Naive thymus-derived CD4-positive, alpha-beta T cell (primary cell): Measurements from ENCODE around the gene TAB2. TPM values are rescaled to one million over a fixed set of nuclear protein-coding genes. Genes with fewer than 3 reads are reported as not detected.

Source experiments
- ATAC-seq: fragments of 150-1000 bp; cut with Tn5 transposase; 2 replicates; pipeline ENCODE4 v1.10.0; 2021; ENCODE audit warnings: mild to moderate bottlenecking, moderate library complexity
- CTCF ChIA-PET: fragments of 350-600 bp; sonication (Branson Sonifier 250); formaldehyde crosslinking; loops from one replicate; lab custom pipeline; 2021; ENCODE audit warnings: antibody characterized with exemption; lab: Charles Lee
- POLR2A ChIA-PET: fragments of 350-600 bp; sonication (Branson Sonifier 250); formaldehyde crosslinking; loops from one replicate; lab custom pipeline; 2021; ENCODE audit warnings: antibody characterized with exemption, inconsistent platforms; lab: Charles Lee
- DNase-seq, 9 donors: peaks; one replicate each; pipeline versions ENCODE4 v3.0.0 to v3.0.0-alpha.2; 2020 to 2022; ENCODE audit warnings: mixed read lengths in 1 of 9
- H3K27ac ChIP-seq: one replicate; pipeline ENCODE4 v1.7.0; 2013; ENCODE audit warnings: mild to moderate bottlenecking, low read depth, low read length, moderate library complexity
- H3K27me3 ChIP-seq, 2 donors: one replicate each; pipeline ENCODE4 v1.7.0; 2013; ENCODE audit warnings: low read length in 2 of 2, mild to moderate bottlenecking in 2 of 2, moderate library complexity in 2 of 2; ENCODE audit not compliant: control insufficient read depth in 2 of 2, insufficient read depth in 2 of 2
- H3K36me3 ChIP-seq, 3 experiments: 1 replicate in 2 of 3; 2 replicates in 1 of 3; pipeline ENCODE4 v1.7.0; 2013; ENCODE audit warnings: low read length in 3 of 3, mild to moderate bottlenecking in 3 of 3, moderate library complexity in 1 of 3; ENCODE audit not compliant: insufficient read depth in 3 of 3, control insufficient read depth in 2 of 3
- H3K4me1 ChIP-seq, 2 donors: one replicate each; pipeline ENCODE4 v1.7.0; 2013; ENCODE audit warnings: low read length in 2 of 2, mild to moderate bottlenecking in 2 of 2, moderate library complexity in 1 of 2; ENCODE audit not compliant: control insufficient read depth in 2 of 2, insufficient read depth in 2 of 2
- H3K4me3 ChIP-seq: 2 replicates; pipeline ENCODE4 v1.7.0; 2013; ENCODE audit warnings: mild to moderate bottlenecking, low read length
- H3K9me3 ChIP-seq, 3 experiments: 1 replicate in 2 of 3; 2 replicates in 1 of 3; pipeline ENCODE4 v1.7.0; 2013; ENCODE audit warnings: low read length in 3 of 3; ENCODE audit not compliant: control insufficient read depth in 2 of 3
- H3K27ac Mint-ChIP-seq, 9 donors: one replicate each; pipeline ENCODE4 v1.8.0; 2020 to 2022; ENCODE audit warnings: mixed read lengths in 9 of 9, mild to moderate bottlenecking in 8 of 9, moderate library complexity in 5 of 9, inconsistent platforms in 2 of 9
- H3K27me3 Mint-ChIP-seq, 5 donors: one replicate each; pipeline ENCODE4 v1.8.0; 2021 to 2022; ENCODE audit warnings: mixed read lengths in 5 of 5, mild to moderate bottlenecking in 1 of 5
- H3K36me3 Mint-ChIP-seq, 5 donors: one replicate each; pipeline ENCODE4 v1.8.0; 2020 to 2022; ENCODE audit warnings: mixed read lengths in 5 of 5, mild to moderate bottlenecking in 3 of 5, inconsistent platforms in 1 of 5
- H3K4me1 Mint-ChIP-seq, 7 donors: one replicate each; pipeline ENCODE4 v1.8.0; 2020 to 2022; ENCODE audit warnings: mixed read lengths in 7 of 7, mild to moderate bottlenecking in 3 of 7, inconsistent platforms in 1 of 7
- H3K4me3 Mint-ChIP-seq, 10 donors: one replicate each; pipeline ENCODE4 v1.8.0; 2020 to 2022; ENCODE audit warnings: mild to moderate bottlenecking in 10 of 10, mixed read lengths in 10 of 10, moderate library complexity in 6 of 10, inconsistent platforms in 2 of 10
- H3K9me3 Mint-ChIP-seq, 11 donors: one replicate each; pipeline ENCODE4 v1.8.0; 2020 to 2022; ENCODE audit warnings: mixed read lengths in 11 of 11, mild to moderate bottlenecking in 4 of 11, inconsistent platforms in 1 of 11, moderate library complexity in 1 of 11
- intact Hi-C, 2 donors: fragments of 100-400 bp; cut with micrococcal nuclease; formaldehyde crosslinking; loops; one replicate each; pipeline ENCODE4 v1.15.1; 2023
- polyA plus RNA-seq, 2 donors: library from polyadenylated mRNA; unstranded; fragments of 300-500 nt; fragmentation: Illumina TruSeq; gene quantifications; one replicate each; pipeline ENCODE4 v1.2.3, GENCODE V29; 2021
- total RNA-seq, 6 experiments: library from RNA in 5 of 6; stranded (reverse) in 5 of 6; gene quantifications; 1 replicate in 5 of 6; 2 replicates in 1 of 6; pipeline ENCODE4 v1.2.3 and lab custom pipeline; 2021 to 2026

Gene TAB2
- total and polyA plus RNA-seq, 7 experiments from 2014 or later, result 15.7 to 234 (median 106) TPM

DNA sequence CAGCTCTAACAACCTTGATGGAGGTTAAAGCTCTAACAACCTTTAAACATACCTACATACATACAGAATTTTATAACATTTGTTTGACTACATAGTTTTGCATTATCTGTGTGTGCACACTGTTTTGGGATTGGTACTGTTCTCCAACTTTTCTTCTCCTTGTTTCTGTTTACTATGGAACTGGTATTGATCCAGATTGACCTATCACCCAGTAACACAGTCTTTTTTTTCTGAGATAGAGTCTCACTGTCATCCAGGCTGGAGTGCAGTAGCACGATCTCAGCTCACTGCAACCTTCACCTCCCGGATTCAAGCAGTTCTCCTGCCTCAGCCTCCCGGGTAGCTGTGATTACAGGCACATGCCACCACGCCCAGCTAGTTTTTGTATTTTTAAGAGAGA lies 65.9 kb downstream of the TAB2 start:
- H3K27ac Mint-ChIP-seq, result peak overlapping the region in 4 of 9 donors; percentile 43 to 66 (median 56)
- Histone ChIP-seq H3K4me1 (peaks cover 0 to 6% of the 10 kb centered on the region in 2 donors), H3K36me3 (peaks cover 15 to 35% (median 21%) of the 10 kb centered on the region in 3 experiments), H3K27ac (no peak overlapping the region), H3K9me3 (peaks cover 0 to 11% (median 0%) of the 10 kb centered on the region in 3 experiments), H3K4me3 (no peak overlapping the region), H3K27me3 (no peaks in the 10 kb centered on the region)
- no peak for ATAC-seq
- peaks cover 0 to 23% (median 11%) of the 10 kb centered on the region in 11 donors for H3K9me3 Mint-ChIP-seq
- peaks cover 10 to 78% (median 72%) of the 10 kb centered on the region in 5 donors for H3K36me3 Mint-ChIP-seq
- no peak for DNase-seq
- peaks cover 22 to 80% (median 60%) of the 10 kb centered on the region in 7 donors for H3K4me1 Mint-ChIP-seq
- H3K27me3 Mint-ChIP-seq, result no peaks in the 10 kb centered on the region
- H3K4me3 Mint-ChIP-seq, result no peak overlapping the region
- POLR2A ChIA-PET, result interaction anchor here (0.7 kb wide), 1 partner anchor 24 kb away, joined by 6 read pairs; no protein-coding TSS in a partner anchor
- CTCF ChIA-PET, result no interaction called here
- intact Hi-C loops, result no loop called here

DNA sequence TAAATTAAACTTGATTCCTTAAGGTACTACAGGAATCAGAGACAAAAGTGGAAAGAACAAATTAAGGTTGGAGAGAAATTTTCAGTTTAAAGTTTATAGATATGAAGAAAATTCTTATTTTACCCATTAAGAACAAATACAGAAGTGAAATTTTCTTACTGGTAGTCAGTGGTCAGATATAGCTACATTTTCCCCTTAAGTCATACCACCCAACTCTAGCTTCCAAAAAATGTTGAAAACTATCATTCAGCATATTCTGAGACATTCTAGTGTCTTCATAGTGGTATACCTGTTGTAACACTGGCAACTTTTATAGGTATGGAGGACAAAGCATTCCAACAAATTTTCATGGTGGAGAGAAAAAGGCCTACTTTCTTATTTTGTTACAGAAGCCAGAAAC lies 67.0 kb downstream of the TAB2 start:
- H3K27ac ChIP-seq, result no peak overlapping the region
- H3K4me3 ChIP-seq, result no peak overlapping the region
- H3K9me3 Mint-ChIP-seq, result peaks cover 0 to 23% (median 11%) of the 10 kb centered on the region in 11 donors
- intact Hi-C loops, result loop anchor here in 1 of 2 donors (2.0 kb wide), 1 partner anchor 18 kb away; no protein-coding TSS in a partner anchor
- H3K27me3 ChIP-seq, result no peaks in the 10 kb centered on the region
- DNase-seq (no peak), ATAC-seq (no peak)
- peaks cover 0 to 11% (median 0%) of the 10 kb centered on the region in 3 experiments for H3K9me3 ChIP-seq
- peaks cover 20 to 73% (median 56%) of the 10 kb centered on the region in 7 donors for H3K4me1 Mint-ChIP-seq
- peaks cover 6 to 24% (median 11%) of the 10 kb centered on the region in 3 experiments for H3K36me3 ChIP-seq
- no peaks in the 10 kb centered on the region for H3K27me3 Mint-ChIP-seq
- H3K27ac Mint-ChIP-seq, result peak overlapping the region in 4 of 9 donors; percentile 18 to 66 (median 58)
- POLR2A ChIA-PET, result no interaction called here
- CTCF ChIA-PET, result interaction anchor here (1.0 kb wide), 1 partner anchor 40 kb away, joined by 3 read pairs; no protein-coding TSS in a partner anchor
- H3K4me3 Mint-ChIP-seq, result no peak overlapping the region
- H3K4me1 ChIP-seq, result peaks cover 0 to 6% of the 10 kb centered on the region in 2 donors
- H3K36me3 Mint-ChIP-seq, result peaks cover 0 to 71% (median 63%) of the 10 kb centered on the region in 5 donors

DNA sequence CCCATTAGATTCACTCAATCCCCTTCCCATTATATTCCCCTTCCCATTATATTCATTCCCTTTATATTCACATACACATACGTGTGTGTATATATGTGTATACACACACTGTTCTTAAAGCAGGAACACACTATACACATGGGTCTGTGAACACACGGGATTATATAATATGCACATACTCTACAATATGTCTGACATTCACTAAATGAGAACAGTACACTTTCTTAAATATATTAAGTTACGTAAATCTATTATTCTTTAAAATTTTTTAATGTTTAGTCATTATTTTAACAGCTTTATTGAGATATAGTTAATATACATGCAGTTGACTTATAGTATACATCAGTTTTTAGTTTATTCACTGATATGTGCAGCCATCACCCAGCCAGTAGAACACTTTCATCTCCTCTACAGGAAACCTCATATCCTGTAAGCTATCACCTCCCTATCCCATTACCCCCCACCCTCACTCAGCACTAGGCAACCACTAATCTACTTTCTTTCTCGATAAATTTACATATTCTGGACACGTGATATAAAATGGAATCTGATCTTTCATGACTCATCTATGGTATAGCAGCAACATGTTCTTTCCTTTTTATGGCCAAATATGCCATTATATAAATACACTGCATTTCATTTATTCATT lies 68.6 kb downstream of the TAB2 start:
- no peaks in the 10 kb centered on the region for H3K27me3 Mint-ChIP-seq
- Histone ChIP-seq H3K27me3 (no peaks in the 10 kb centered on the region), H3K36me3 (peaks cover 6 to 16% (median 11%) of the 10 kb centered on the region in 3 experiments), H3K4me1 (peaks cover 0 to 6% of the 10 kb centered on the region in 2 donors), H3K4me3 (no peak overlapping the region), H3K27ac (no peak overlapping the region), H3K9me3 (peaks cover 0 to 11% (median 0%) of the 10 kb centered on the region in 3 experiments)
- DNase-seq, result peak in 1 of 9 donors; percentile 8
- H3K27ac Mint-ChIP-seq, result peak overlapping the region in 5 of 9 donors; percentile 2 to 65 (median 53)
- peaks cover 25 to 75% (median 61%) of the 10 kb centered on the region in 7 donors for H3K4me1 Mint-ChIP-seq
- intact Hi-C loops, result loop anchor here in 1 of 2 donors (2.0 kb wide), 1 partner anchor 19 kb away; no protein-coding TSS in a partner anchor
- H3K4me3 Mint-ChIP-seq, result peak overlapping the region in 4 of 10 donors; percentile 15 to 45 (median 34)
- peaks cover 0 to 23% (median 11%) of the 10 kb centered on the region in 11 donors for H3K9me3 Mint-ChIP-seq
- ChIA-PET CTCF (interaction anchor here (0.8 to 1.2 kb wide), 2 partner anchors 28 to 46 kb away, joined by 3 read pairs; no protein-coding TSS in a partner anchor), POLR2A (interaction anchor here (1.0 kb wide), 1 partner anchor 13 kb away, joined by 3 read pairs; no protein-coding TSS in a partner anchor)
- peaks cover 0 to 72% (median 67%) of the 10 kb centered on the region in 5 donors for H3K36me3 Mint-ChIP-seq
- peak; percentile 44 for ATAC-seq

DNA sequence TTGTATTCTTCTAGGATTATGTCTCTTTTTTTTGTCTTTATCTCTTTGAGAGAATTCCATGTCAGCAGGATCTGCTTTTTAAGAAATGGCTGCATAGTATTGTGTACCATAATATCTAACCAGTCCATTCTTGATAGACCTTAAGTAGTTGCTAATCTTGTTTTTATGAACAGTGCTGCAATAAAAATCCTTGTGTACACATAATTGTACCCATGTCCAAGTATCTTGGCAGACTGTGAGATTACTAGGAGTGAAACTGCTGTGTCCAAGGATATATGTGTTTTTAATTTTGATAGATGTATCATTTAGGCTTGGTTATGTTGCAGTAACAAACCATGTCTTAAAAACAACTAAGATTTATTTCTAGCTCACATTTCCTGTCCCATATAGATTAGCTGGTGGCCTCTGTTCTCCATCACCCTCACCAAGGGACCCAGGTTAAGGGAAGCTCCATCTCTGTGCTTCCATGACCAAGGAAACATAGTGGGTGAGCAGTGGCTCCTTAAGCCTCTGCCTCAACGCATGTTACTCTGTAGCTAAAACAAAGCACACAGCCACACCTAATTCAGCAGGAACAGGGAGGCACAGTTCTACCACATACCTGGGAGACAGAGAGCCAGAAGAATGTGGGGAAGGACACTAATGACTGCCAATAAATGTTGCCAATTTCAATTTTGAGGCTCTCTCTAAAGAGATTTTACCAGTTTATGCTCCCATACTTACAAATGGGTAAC lies 70.4 kb downstream of the TAB2 start:
- peaks cover 0 to 77% (median 66%) of the 10 kb centered on the region in 5 donors for H3K36me3 Mint-ChIP-seq
- DNase-seq (no peak), ATAC-seq (no peak)
- intact Hi-C loops, result no loop called here
- Histone ChIP-seq H3K9me3 (peaks cover 0 to 11% (median 0%) of the 10 kb centered on the region in 3 experiments), H3K36me3 (peaks cover 4 to 8% (median 6%) of the 10 kb centered on the region in 3 experiments), H3K4me1 (peaks cover 7 to 16% of the 10 kb centered on the region in 2 donors), H3K27me3 (no peaks in the 10 kb centered on the region), H3K4me3 (no peak overlapping the region), H3K27ac (no peak overlapping the region)
- H3K9me3 Mint-ChIP-seq, result peaks cover 0 to 23% (median 11%) of the 10 kb centered on the region in 11 donors
- CTCF ChIA-PET, result no interaction called here
- peak overlapping the region in 2 of 10 donors; percentile 23 to 47 for H3K4me3 Mint-ChIP-seq
- H3K27ac Mint-ChIP-seq, result peak overlapping the region in 4 of 9 donors; percentile 28 to 65 (median 54)
- H3K4me1 Mint-ChIP-seq, result peaks cover 33 to 80% (median 72%) of the 10 kb centered on the region in 7 donors
- no peaks in the 10 kb centered on the region for H3K27me3 Mint-ChIP-seq
- POLR2A ChIA-PET, result interaction anchor here (1.2 kb wide), 1 partner anchor 10 kb away, joined by 4 read pairs; no protein-coding TSS in a partner anchor

DNA sequence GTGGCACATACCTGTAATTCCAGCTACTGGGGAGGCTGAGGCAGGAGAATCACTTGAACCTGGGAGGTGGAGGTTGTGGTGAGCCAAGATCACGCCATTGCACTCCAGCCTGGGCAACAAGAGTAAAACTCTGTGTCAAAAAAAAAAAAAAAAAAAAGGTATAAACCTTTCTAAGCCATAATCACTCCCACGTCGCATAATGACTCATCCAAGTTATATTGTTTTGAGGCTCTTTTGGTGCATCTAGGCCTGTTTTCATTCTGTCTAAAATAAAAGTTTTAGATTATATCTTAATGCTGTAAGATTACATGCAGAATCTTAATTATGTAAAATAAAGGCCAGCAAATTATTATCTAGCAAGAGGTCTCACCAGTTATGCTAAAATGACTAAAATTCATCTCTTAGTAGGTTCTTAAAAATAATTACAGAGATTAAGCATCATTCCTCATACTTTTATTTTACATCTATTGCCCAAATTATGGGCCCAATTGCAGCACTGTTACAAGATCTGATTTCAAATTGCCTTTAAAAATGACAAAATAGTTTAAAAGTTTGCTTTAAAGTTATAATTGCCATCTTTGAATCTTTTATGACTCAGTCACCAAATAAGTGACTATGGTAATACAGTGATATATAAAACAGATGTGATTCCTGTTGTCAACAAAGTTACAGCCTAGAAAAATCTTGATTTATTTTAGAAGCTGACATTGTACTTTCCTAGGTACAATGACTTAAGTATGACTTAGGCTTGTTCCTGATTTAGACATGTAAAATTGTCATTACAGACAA lies 72.2 kb downstream of the TAB2 start:
- H3K27ac ChIP-seq, result no peak overlapping the region
- Mint-ChIP-seq H3K27ac (no peak overlapping the region), H3K4me1 (peaks cover 45 to 80% (median 73%) of the 10 kb centered on the region in 7 donors), H3K4me3 (no peak overlapping the region), H3K27me3 (no peaks in the 10 kb centered on the region), H3K36me3 (peaks cover 4 to 69% (median 62%) of the 10 kb centered on the region in 5 donors), H3K9me3 (peaks cover 0 to 23% (median 10%) of the 10 kb centered on the region in 11 donors)
- no peak overlapping the region for H3K4me3 ChIP-seq
- no peaks in the 10 kb centered on the region for H3K27me3 ChIP-seq
- peaks cover 7 to 17% of the 10 kb centered on the region in 2 donors for H3K4me1 ChIP-seq
- CTCF ChIA-PET, result no interaction called here
- intact Hi-C loops, result no loop called here
- peaks cover 0 to 6% (median 4%) of the 10 kb centered on the region in 3 experiments for H3K36me3 ChIP-seq
- DNase-seq (no peak), ATAC-seq (no peak)
- POLR2A ChIA-PET, result interaction anchor here (0.7 kb wide), 1 partner anchor 248 kb away, joined by 3 read pairs; no protein-coding TSS in a partner anchor
- peaks cover 0 to 11% (median 0%) of the 10 kb centered on the region in 3 experiments for H3K9me3 ChIP-seq
